Lower leg skin (tissue), 4 donors: ENCODE data around the gene FAM217A. TPM values are rescaled to one million over a fixed set of nuclear protein-coding genes. Genes with fewer than 3 reads are reported as not detected.

Experiments
- DNase-seq, 2 donors: peaks; one replicate each; pipeline ENCODE4 v3.0.0-alpha.2; 2019; ENCODE audit warnings: low spot score in 2 of 2
- H3K4me3 ChIP-seq: fragments of 200-600 bp; sonication (generic); 2 replicates; pipeline ENCODE4 v1.5.1; 2017; ENCODE audit warnings: mild to moderate bottlenecking, low read depth; ENCODE audit not compliant: poor library complexity, severe bottlenecking
- CTCF ChIP-seq, 3 donors: fragments of 450-650 bp; IDR thresholded peaks; one replicate each; pipeline ENCODE4 v1.5.1; 2016; ENCODE audit warnings: antibody characterized with exemption in 3 of 3, mild to moderate bottlenecking in 3 of 3, moderate library complexity in 2 of 3
- POLR2A ChIP-seq, 2 donors: fragments of 450-650 bp; IDR thresholded peaks; one replicate each; pipeline ENCODE4 v1.6.1; 2016 to 2017; ENCODE audit warnings: antibody characterized with exemption in 2 of 2, mild to moderate bottlenecking in 1 of 2, moderate library complexity in 1 of 2
- WGBS, 2 donors: methylation state at CpG; one replicate each; pipeline ENCODE4 v1.1.5; 2018; 5-methylcytosine and 5-hydroxymethylcytosine counted together
- intact Hi-C: fragments of 100-400 bp; cut with DNase I; formaldehyde crosslinking; loops from one replicate; pipeline ENCODE4 v1.15.0; 2023; ENCODE audit warnings: low total_unique reads
- total RNA-seq, 4 donors: library from RNA; depleted of rRNA; stranded (reverse); fragments of >200 nt; gene quantifications; one replicate each; pipeline ENCODE4 v1.1.0, GENCODE V29; 2016

FAM217A gene
- total RNA-seq, 4 donors from 2014 or later, result not detected

- TF ChIP-seq POLR2A (IDR thresholded peaks at IDR 0.05) (no peak), CTCF (IDR thresholded peaks at IDR 0.05) (no peak)
- no peak overlapping the region for H3K4me3 ChIP-seq
- DNase-seq, result no peak
- intact Hi-C loops, result no loop called here
Observed at GRCh38 chr6:4028051-4028450, 50.9 kb downstream of the FAM217A start.

GRCh38 chr6:4025681-4026080, 53.3 kb downstream of the FAM217A start:
- no peak for DNase-seq
- WGBS, 2 donors, result 95 to 98% methylated on average over 1 of the region's 1 CpG
- TF ChIP-seq POLR2A (IDR thresholded peaks at IDR 0.05) (no peak), CTCF (IDR thresholded peaks at IDR 0.05) (no peak)
- H3K4me3 ChIP-seq, result no peak overlapping the region
- intact Hi-C loops, result no loop called here

GRCh38 chr6:4023240-4023639, 55.7 kb downstream of the FAM217A start:
- WGBS, 2 donors, result 6 to 13% methylated on average over 1 of the region's 1 CpG

GRCh38 chr6:4021854-4022695, 56.9 kb downstream of the FAM217A start:
- 1 to 2% methylated on average over 15 of the region's 15 CpGs for WGBS, 2 donors
- intact Hi-C loops, result no loop called here
- no peak for DNase-seq
- H3K4me3 ChIP-seq, result peak overlapping the region; percentile 84
- TF ChIP-seq POLR2A (IDR thresholded peaks at IDR 0.05) (no peak), CTCF (IDR thresholded peaks at IDR 0.05) (no peak)

More at GRCh38 chr6:4023240-4023639, 55.7 kb downstream of the FAM217A start:
- TF ChIP-seq CTCF (IDR thresholded peaks at IDR 0.05), result no peak
- no peak for TF ChIP-seq POLR2A (IDR thresholded peaks at IDR 0.05)
- DNase-seq, result no peak
- no peak overlapping the region for H3K4me3 ChIP-seq
- intact Hi-C loops, result no loop called here

- peak overlapping the region; percentile 84 for H3K4me3 ChIP-seq
- 0% methylated on average over 60 to 65 of the region's 65 CpGs for WGBS, 2 donors
- peak; percentile 97 to 99 for DNase-seq
- TF ChIP-seq CTCF (IDR thresholded peaks at IDR 0.05) (no peak), POLR2A (IDR thresholded peaks at IDR 0.05) (peak in 1 of 2 donors; percentile 71)
- intact Hi-C loops, result no loop called here
Observed at GRCh38 chr6:4021133-4021853, 57.6 kb downstream of the FAM217A start.
